22Rv1 (cell line): ENCODE measurements around the gene GPC6.

Source experiments
- H3K27ac ChIP-seq: fragments of 450-650 bp; 2 replicates; pipeline ENCODE4 v1.5.1; 2017
- ZFX ChIP-seq: fragments of 450-650 bp; IDR thresholded peaks from 2 replicates; pipeline ENCODE4 v1.6.1; 2017; ENCODE audit warnings: antibody characterized with exemption, borderline replicate concordance
- TF ChIP-seq, protein P1 (sequence below): fragments of 450-650 bp; IDR thresholded peaks from 2 replicates; pipeline ENCODE4 v1.5.1; 2017; ENCODE audit warnings: mild to moderate bottlenecking

GPC6 gene

GRCh38 chr13:94160875-94161274 lies 934.3 kb downstream of the GPC6 start:
- TF ChIP-seq ZFX: no peak
- TF ChIP-seq, protein P1, sequence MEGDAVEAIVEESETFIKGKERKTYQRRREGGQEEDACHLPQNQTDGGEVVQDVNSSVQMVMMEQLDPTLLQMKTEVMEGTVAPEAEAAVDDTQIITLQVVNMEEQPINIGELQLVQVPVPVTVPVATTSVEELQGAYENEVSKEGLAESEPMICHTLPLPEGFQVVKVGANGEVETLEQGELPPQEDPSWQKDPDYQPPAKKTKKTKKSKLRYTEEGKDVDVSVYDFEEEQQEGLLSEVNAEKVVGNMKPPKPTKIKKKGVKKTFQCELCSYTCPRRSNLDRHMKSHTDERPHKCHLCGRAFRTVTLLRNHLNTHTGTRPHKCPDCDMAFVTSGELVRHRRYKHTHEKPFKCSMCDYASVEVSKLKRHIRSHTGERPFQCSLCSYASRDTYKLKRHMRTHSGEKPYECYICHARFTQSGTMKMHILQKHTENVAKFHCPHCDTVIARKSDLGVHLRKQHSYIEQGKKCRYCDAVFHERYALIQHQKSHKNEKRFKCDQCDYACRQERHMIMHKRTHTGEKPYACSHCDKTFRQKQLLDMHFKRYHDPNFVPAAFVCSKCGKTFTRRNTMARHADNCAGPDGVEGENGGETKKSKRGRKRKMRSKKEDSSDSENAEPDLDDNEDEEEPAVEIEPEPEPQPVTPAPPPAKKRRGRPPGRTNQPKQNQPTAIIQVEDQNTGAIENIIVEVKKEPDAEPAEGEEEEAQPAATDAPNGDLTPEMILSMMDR: no peak
- no peak overlapping the region for H3K27ac ChIP-seq

- TF ChIP-seq, protein P1: no peak
- no peak for TF ChIP-seq ZFX
- H3K27ac ChIP-seq: no peak overlapping the region
Measured at GRCh38 chr13:94162289-94162688, 935.7 kb downstream of the GPC6 start.

- H3K27ac ChIP-seq: no peak overlapping the region
- no peak for TF ChIP-seq ZFX
- TF ChIP-seq, protein P1: no peak
Measured at GRCh38 chr13:94163535-94163934, 936.9 kb downstream of the GPC6 start.

DNA sequence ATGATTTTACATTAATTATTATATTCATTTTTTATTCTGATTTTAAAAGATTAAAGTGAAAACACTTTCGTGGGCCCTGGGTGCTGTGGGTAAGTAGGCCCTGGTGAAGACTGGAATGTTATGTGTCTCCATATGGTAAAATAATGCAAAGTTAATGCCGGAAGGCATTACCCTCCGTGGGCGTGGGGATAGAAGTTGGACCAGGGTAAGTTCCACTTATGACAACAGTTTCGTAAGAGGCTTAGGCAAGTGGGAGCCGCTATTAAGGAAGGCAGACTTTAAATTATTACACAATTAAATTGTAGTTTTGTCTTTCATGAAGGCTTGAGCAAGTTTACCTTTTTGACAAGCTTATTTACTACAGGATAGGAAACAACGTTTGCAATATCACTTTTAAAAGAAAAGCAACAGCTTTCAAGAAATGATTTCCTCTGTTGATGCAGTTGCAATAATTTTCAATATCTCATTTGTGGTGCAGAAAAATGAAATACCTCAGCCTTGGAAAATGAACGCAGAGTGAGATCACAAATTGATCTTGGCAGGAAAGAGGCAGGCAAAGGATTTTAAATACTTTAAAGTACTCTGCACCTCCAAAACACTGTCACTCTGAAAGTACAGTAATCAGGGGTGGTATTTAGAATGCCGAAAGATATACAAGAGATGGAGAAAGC lies 942.3 kb downstream of the GPC6 start:
- H3K27ac ChIP-seq: no peak overlapping the region
- TF ChIP-seq, protein P1: no peak
- no peak for TF ChIP-seq ZFX

DNA sequence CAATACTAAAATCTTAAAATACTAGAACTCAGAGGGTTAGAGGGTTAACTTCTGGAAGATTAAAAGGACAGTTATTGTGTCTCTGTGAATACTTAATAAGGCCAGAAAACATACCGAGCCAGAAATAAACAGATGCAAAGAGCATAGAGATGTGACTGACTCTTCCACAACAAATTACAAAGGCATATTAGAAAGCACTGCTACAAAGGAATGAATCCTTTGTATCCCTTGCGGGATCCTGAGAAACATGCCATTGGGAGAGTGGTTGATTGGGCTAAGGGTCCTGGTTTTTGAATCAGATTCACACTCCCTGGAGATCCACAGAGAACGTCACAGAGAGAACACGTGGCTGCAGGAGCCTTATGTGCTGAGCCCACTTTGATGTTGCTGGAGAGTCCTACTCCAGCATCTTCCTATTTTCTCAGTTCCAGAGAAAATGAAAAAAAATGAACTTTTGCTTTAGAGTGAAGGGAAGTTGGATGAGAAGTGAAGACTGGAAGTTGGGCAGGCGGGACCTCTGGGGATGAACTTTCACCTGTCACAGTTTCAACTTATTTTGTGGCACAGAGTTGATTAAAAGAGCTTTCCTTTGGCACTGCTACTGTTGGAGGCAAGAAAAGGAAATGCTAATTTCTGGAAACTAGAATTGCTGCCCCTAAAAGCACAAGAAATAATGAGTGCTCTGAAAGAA lies 943.0 kb downstream of the GPC6 start:
- H3K27ac ChIP-seq: peak overlapping the region; percentile 27; the same call in 1 of the 2 replicates

GRCh38 chr13:94170145-94170571 lies 943.6 kb downstream of the GPC6 start:
- TF ChIP-seq, protein P1: no peak
- peak overlapping the region; percentile 27; the same call in 1 of the 2 replicates for H3K27ac ChIP-seq

More for the DNA sequence above, 943.0 kb downstream of the GPC6 start:
- TF ChIP-seq, protein P1: no peak
- no peak for TF ChIP-seq ZFX

DNA sequence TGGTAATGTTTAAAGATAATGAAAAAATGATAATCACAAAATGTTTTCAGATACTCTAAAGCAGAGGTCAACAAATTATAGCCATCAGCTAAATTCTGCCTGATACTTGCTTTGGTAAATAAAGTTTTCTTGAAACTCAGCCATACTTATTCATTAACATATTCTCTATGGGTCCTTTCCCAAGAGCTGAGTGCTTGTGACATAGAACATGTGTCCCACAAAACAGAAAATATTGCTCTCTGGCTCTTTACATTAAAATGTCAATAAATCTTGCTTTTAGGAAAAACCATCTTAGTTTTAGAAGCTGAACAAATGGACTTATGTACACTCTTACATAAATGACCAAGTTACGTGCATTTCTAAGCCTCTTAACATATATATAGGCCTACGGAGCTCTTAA lies 945.8 kb downstream of the GPC6 start:
- no peak overlapping the region for H3K27ac ChIP-seq
- TF ChIP-seq ZFX: no peak
